HG02973 (cell line): ENCODE data around the gene SLITRK3.
A peak's percentile ranks its signal among the peaks of the same experiment; 100 is the strongest.
"Not testable (repeated sequence)": the region's sequence is repeated elsewhere in the genome, so short reads cannot be mapped to it uniquely, and the experiment has no call there.

Experiments used
- ATAC-seq: cut with Tn5 transposase; IDR thresholded peaks from one replicate; pipeline ENCODE4 v1.9.1; 2021; ENCODE audit warnings: moderate library complexity; ENCODE audit not compliant: unreplicated experiment

SLITRK3 gene

DNA sequence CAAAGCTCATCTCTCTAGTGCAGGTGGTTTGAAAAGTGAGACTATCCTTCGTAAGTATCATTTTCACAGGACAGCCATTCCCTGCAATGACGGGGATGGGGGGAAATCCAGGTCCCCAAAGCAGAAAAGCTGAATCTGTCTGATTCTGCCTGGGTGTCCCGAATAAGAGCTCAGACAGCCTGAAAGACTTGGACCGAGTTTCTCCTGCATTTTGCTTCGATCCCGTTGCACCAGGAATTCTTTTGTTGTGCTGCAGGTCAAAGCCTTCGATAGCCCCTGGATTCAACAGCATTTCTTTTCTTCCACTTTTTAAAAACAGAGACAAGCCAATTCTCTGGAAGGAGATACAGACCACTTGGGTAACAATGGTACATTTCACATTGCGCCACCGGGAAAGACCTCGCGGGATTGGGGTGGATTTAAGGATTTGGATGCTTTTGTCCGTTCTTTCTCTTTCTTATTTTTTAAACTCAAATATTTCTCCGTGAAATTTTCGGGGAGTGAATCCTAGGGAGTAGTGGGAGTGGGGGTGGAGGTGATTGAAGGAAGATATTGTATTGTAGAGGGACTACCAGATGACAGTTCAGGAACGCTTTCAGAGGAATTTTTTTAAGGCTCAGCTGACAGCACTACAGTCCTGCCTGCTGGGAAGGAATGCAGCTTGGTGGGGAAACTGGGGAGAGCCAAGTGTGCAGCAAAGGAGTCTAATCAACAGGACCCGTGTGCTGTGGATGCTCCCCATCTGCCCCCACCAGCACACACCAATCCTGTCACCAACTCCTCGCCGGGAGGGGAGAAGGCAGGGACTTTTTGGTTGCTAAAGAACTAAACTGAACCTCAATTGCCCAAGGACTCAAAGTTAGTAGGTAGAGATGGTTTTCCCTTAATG lies 2.6 kb downstream of the SLITRK3 start:
- ATAC-seq = no peak

DNA sequence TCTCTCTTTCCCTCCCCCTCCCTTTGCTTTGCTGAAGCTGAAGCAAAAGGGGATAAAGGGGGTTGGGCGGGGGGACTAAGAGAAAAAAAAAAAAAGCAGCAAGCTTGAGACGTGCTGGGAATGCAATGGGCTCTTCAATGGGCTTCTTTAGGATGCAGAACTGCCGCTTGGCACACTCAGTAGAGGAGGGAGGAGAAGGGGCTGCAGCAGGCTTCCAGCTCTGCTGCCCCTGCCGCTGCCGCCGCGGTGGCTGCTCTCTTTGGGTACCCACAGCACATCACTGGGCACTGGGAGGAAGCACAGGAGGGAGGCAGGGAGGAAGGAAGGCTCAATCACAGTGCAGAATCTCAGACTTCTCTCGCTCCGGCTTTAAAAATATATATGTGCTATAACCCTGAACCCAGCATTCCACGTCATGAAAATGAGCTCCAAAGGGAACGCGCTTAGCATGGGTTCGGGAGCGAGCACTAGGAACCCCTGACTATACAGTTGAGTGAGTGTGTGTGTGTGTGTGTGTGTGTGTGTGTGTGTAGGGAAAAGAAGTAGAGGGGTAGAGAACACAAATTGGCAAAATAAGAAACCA lies 3.5 kb downstream of the SLITRK3 start:
- no peak for ATAC-seq

DNA sequence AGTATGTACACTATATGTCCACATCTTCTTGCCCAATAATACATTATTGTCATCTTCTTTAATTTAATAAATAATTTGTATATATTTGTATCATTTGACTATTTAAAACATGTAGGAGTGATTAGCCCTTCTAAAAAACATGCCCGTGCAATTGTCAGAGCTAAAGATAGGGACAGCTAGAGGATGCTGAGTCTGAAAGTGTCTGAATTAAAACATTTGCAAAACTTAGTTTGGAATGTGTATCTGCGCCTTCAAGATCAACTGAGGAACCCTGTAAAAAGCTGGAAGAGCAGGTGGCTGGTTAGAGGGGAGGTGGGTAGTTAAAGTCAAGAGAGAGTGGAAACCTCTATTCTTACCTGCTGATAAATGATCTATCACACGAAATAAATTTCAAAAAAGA lies 4.7 kb downstream of the SLITRK3 start:
- no peak for ATAC-seq

DNA sequence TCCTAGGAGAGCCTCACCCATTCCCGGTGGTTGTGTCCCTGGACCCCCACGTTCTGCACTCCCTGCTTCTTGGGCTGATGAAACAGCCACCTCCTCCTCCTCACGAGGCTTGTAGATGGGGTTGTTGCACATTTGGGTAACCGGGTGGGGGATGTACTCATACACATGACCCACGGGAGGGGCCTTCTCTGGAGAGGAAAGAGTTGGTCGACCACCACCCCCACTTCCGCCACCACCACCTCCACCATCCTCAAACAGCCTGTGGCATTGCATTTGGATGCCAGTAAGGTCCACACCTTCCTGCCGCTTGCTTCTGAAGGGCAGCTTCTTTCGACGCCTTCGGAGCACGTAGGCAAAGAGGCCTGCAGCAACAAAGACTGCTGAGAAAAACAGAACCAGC lies 7.7 kb downstream of the SLITRK3 start:
- no peak for ATAC-seq

DNA sequence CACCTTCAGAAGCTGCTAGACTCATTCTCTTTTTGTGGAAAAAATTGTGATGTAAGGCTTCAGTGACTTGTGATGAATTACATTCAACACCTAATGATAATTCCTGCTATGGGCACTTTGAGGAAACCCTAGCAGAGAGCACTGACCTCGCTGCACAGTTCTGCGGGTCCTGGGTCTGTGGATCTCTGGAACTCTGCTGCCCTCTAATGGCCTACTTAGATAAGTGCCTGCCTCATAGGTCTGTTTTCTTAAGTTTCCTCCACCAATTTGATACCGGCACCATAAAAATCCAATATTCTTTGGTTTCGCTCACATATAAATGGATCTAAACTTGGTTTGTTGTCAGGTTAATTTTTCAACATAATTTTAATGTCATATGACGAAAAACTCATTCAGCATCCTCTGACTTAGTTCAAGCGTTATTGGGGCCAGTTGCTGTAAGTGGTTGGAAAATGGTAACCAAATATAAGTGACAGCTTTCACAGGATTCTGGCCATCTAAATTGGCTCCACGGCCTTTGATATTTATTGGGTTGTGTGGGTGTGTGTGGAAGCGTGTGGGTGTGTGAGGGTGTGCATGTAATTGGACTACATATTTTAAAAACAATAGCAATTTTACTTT lies 10.4 kb downstream of the SLITRK3 start:
- peak; percentile 97 for ATAC-seq

DNA sequence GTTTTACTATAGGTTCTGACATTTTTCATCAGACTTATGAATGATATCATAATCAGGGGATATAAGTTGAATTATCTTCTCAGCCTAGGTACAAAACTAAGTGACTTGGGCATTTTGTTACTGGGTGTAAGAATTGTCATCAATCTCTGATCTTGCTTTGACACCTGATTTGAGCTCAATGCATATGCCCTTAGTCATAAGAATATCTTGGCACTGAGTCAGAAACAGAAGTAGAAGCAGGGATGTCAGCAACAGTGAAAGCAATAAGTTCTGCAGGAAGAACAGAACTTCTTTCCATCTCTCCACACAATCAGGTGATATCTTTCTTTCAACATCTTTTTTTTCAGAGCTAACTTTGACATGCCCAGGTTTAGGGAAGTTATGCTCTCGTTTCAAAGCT lies 14.6 kb downstream of the SLITRK3 start:
- ATAC-seq = no peak

DNA sequence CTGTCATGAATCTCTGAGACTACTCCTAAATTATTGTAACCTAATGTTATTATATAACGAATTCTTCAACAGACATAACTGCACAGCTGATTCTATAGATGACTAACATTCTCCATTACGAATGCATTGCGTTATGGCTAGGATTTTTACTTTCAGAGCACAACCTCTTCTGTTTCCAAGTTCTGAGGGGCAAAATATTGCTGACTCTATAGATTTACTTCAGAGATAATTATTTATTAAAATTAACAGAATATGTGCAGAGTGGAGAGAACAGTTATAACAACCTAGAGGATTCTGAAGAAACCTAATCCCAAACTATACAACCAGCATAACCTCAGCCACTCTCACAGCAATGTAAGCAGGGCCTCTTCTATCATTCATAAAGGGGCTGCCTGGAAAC lies 25.9 kb downstream of the SLITRK3 start:
- no peak for ATAC-seq

DNA sequence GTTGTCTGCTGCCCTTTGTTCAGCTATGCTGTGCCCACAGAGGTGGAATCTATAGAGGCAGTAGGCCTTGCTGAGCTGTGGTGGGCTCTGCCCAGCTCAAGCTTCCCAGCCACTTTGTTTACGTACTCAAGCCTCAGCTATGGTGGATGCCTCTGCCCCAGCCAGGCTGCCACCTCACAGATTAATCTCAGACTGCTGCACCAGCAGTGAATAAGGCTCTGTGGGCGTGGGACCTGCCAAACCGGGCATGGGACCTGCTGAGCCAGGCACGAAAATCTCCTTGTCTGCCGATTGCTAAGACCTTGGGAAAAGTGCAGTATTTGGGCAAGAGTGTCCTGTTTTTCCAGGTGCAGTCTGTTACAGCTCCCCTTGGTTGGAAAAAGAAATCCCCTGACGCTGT lies 26.8 kb downstream of the SLITRK3 start:
- no peak for ATAC-seq

DNA sequence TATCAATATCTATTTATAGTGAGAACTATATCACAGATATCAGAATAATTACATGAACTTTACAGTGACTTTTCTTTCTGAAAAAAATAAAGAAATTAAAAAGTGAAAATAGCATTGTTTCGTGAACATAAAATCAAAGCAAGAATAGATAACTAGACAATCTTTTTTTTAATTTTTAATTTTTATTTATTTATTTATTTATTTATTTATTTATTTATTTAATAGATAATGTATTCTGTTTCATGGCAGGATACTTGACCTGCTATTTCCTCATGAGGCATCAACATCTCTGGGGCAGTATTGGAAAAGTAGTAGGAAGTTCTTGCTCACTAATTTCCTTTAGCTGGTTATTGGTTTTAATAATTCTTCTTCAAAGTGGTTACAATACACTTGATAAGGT lies 33.3 kb downstream of the SLITRK3 start:
- ATAC-seq = no peak

DNA sequence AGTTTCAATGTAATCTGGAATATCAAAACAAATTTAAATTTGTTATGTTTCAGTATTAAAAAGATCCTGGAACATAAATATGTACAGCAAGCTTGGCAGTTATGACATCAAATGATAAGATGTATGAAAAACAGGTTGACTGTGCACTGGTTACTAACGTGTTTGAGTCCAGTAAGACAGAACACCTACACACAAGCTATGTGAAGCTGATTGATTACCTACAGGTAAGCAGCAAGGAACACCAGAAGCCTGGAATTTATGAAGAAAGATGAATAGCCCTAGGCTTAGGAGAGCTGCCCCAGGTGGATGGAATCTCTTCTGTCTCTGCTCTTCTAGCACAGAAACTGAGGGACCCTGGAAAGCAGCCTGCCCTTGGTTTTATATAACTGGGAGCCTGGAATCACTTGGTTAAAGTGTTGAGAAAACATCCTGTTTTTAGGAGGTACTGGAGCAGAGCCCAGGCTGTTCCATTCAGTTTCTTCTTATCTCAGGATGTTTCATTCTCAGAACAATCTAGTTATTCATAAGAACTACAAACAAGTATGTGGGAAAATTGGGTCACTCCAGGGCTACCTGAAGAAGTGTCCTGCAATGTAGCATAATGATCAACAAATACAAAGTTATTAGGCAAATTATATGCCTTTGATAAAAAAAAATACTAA lies 36.3 kb downstream of the SLITRK3 start:
- ATAC-seq = no peak

DNA sequence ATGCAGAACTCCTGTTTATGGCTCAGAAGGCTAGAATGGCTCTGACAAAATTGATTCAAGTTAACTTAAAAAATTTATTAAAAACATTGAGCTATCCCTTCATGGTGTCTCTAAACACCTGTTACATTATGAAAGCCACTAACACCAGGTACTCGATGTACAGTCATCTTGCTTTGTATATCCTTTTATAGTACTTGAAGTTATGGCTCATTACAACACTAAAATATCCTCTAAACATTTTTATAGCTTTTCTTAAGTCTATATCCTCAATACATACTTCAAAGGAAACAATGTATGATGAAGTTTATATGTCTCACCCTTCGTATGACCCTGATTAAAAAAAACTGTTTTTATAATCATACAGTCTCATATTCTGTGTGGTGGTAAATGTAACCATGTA lies 38.2 kb downstream of the SLITRK3 start:
- no peak for ATAC-seq

DNA sequence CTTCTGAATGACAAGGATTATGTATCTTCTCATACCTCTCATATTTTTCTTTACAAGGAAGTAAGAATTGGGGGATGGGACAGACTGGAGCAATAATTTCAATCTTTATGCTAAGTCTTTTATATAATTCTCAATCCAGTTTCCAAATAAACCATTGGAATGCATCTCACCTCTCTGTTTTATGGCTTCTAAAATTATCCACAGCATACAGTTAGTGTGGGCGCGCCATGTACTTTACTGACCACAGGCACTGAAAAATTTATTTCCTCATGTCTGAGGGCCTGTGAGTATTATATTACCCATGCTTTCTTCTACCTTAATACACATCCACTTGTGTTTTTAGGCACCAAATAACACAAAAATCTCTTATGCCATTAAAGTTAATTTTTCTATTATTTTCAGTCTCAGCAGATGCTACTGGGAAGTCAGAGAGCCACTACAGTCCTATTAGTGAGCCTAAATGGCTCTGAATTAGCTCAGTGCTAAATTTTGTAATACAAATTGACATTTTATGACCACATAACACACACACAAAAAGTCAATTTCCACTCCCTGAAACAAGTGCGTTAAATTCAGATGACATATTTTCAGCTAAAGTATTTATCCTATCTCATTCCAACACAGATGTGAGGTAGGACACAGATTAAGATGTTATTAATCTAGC lies 39.3 kb downstream of the SLITRK3 start:
- no peak for ATAC-seq

DNA sequence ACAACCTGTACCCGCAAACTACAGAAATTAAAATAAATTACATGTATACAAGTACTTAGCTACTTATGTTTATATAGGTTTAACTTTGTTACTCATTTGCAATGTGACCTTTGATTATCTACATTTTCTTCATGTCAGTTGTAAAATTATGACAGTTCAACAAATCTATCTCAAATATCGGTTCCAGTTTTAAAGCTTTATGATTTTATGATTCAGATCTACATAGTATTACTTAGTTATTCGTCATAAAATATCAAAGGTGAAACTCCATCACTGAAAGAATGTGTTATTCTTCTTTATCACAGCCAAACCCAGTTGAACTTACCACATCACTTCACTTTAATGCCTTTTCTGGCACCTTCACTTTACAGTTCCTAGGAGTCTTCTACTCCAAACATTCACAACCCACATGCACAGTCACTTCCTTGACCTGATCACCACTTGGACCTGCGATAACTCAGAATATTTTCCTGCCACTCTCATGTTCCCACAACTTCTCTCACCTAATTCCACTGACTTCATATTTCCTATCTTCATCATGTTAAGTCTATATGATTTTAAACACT lies 47.2 kb downstream of the SLITRK3 start:
- ATAC-seq = no peak

DNA sequence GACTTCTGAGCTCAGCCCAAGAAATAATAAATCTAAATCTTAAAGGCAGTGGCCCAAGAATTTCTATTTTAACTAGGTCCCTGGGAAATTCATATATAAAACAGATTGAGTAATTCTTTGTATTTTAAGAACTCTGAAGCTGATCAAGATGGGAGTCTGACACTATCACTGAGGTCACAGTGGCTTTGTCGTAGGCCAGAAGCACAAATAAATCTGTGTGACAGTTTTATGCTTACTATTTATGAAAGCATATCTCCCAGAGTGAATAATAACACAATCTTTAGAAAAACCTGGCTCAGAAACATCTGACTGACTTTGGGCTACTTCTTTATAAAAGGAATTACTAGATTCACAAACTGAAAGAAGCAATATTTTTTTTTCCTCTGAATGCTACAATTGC lies 51.9 kb downstream of the SLITRK3 start:
- ATAC-seq = no peak

DNA sequence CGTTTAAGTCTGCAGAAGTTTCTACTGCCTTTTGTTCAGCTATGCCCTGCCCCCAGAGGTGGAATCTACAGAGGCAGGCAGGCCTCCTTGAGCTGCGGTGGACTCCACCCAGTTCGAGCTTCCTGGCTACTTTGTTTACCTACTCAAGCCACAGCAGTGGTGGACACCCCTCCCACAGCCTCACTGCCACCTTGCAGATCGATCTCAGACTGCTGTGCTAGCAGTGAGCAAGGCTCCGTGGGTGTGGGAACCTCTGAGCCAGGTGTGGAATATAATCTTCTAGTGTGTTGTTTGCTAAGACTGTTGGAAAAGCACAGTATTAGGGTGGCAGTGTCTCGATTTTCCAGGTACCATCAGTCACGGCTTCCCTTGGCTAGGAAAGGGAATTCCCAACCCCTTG lies 56.3 kb downstream of the SLITRK3 start:
- not testable (repeated sequence) for ATAC-seq
